Measurements from ENCODE around the gene ERN1. TPM values are rescaled to one million over a fixed set of nuclear protein-coding genes. Genes with fewer than 3 reads are reported as not detected.

The ERN1 gene
- total and polyA plus RNA-seq, 2 of the 13 experiments (the other 11 are each of a cell fraction or from before 2014, with no cell fraction given) = 6.0 to 12.7 TPM

DNA sequence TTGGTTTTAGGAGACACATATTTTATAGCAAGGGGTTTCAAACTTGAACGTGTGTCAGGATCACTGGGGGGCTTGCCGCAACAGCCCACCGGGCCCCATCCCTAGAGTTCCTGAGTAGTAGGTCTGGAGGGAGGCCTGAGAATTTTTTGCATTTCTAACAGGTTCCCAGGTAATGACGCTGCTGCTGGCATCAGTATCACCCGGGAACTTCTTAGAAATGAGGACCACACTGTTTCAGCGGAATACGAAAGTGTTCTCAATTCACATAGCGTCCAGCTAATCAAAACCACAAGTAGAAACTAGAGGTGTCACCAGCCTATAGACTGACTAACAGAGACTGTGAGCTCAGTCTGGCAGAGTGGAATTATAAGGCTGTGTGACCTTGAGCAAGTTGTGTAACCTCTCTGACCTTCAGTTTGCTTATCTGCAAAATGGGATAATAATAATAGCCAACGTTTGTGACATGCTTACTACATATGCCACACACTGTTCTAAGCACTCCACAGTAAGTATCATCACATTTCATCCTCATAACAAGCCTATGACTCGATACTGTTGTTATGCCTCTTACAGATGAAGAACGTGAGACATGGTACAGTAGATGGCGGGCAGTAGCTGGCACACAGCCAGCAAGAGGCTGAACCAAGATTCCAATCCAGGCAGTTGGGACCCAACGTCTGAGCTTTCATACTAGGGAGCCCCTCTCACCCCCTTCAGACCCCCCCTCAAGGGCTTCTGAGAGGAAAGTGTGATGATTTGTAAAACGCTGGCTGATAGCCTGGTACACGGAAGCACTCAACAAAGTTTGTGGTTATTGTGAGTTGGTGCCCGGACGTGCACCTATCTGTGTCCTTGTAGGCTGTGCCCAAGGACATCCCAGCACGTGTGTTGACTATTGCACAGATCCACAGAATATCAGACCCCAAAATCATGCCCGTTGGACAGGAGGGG is 104.9 kb downstream of the ERN1 start (continued):
- TF ChIP-seq KLF12 (CRISPR knock-in tag; IDR thresholded peaks at IDR 0.05; ENCODE audit: borderline replicate concordance) (no peak), PCBP1 (IDR thresholded peaks at IDR 0.05; ENCODE audit: borderline replicate concordance, low read depth, low read length) (no peak), SSRP1 (CRISPR knock-in tag; IDR thresholded peaks at IDR 0.05) (no peak), ZNF557 (CRISPR knock-in tag; IDR thresholded peaks at IDR 0.05) (no peak), ELF4 (CRISPR knock-in tag; IDR thresholded peaks at IDR 0.05; ENCODE audit: borderline replicate concordance) (no peak), CHD2 (IDR thresholded peaks at IDR 0.05; ENCODE audit: low read depth, low read length) (no peak), ZNF629 (CRISPR knock-in tag; conservative IDR thresholded peaks at IDR 0.05) (peak; percentile 95), ZSCAN21 (CRISPR knock-in tag; IDR thresholded peaks at IDR 0.05; ENCODE audit: borderline replicate concordance) (no peak), TBX3 (IDR thresholded peaks at IDR 0.05; ENCODE audit: borderline replicate concordance) (no peak), MZF1 (CRISPR knock-in tag; IDR thresholded peaks at IDR 0.05; ENCODE audit: borderline replicate concordance) (no peak), ZFP37 (CRISPR knock-in tag; IDR thresholded peaks at IDR 0.05; ENCODE audit: borderline replicate concordance) (no peak), KMT2A (CRISPR knock-in tag; IDR thresholded peaks at IDR 0.05) (no peak), ZNF768 (CRISPR knock-in tag; IDR thresholded peaks at IDR 0.05) (peak; percentile 65; the same call in 1 of the 2 replicates), ADNP (CRISPR knock-in tag; IDR thresholded peaks at IDR 0.05) (peak; percentile 52; the same call in 1 of the 2 replicates), MYNN (CRISPR knock-in tag; IDR thresholded peaks at IDR 0.05; ENCODE audit: low read depth) (no peak), ESRRA (CRISPR knock-in tag; IDR thresholded peaks at IDR 0.05; ENCODE audit: low read depth) (0 out of 2 replicates have a peak, but pooled peaks have one; percentile 43), NBN (conservative IDR thresholded peaks at IDR 0.05) (no peak), SP4 (CRISPR knock-in tag; IDR thresholded peaks at IDR 0.05) (no peak), EP300 (IDR thresholded peaks at IDR 0.05; ENCODE audit: low read depth in 2 of 2, low read length in 2 of 2) (no peak), EP300 (CRISPR knock-in tag; IDR thresholded peaks at IDR 0.05; ENCODE audit: borderline replicate concordance) (no peak), RAD21 (CRISPR knock-in tag; IDR thresholded peaks at IDR 0.05) (no peak), SOX13 (IDR thresholded peaks at IDR 0.05) (no peak), SOX13 (CRISPR knock-in tag; conservative IDR thresholded peaks at IDR 0.05 in 1 of 2, IDR thresholded peaks at IDR 0.05 in 1 of 2) (no peak)
- TF ChIP-seq, protein P1, sequence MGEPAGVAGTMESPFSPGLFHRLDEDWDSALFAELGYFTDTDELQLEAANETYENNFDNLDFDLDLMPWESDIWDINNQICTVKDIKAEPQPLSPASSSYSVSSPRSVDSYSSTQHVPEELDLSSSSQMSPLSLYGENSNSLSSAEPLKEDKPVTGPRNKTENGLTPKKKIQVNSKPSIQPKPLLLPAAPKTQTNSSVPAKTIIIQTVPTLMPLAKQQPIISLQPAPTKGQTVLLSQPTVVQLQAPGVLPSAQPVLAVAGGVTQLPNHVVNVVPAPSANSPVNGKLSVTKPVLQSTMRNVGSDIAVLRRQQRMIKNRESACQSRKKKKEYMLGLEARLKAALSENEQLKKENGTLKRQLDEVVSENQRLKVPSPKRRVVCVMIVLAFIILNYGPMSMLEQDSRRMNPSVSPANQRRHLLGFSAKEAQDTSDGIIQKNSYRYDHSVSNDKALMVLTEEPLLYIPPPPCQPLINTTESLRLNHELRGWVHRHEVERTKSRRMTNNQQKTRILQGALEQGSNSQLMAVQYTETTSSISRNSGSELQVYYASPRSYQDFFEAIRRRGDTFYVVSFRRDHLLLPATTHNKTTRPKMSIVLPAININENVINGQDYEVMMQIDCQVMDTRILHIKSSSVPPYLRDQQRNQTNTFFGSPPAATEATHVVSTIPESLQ (CRISPR knock-in tag; conservative IDR thresholded peaks at IDR 0.05) = no peak
- TF ChIP-seq, protein P2, sequence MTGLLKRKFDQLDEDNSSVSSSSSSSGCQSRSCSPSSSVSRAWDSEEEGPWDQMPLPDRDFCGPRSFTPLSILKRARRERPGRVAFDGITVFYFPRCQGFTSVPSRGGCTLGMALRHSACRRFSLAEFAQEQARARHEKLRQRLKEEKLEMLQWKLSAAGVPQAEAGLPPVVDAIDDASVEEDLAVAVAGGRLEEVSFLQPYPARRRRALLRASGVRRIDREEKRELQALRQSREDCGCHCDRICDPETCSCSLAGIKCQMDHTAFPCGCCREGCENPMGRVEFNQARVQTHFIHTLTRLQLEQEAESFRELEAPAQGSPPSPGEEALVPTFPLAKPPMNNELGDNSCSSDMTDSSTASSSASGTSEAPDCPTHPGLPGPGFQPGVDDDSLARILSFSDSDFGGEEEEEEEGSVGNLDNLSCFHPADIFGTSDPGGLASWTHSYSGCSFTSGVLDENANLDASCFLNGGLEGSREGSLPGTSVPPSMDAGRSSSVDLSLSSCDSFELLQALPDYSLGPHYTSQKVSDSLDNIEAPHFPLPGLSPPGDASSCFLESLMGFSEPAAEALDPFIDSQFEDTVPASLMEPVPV (CRISPR knock-in tag; IDR thresholded peaks at IDR 0.05) = no peak
- TF ChIP-seq, protein P3, sequence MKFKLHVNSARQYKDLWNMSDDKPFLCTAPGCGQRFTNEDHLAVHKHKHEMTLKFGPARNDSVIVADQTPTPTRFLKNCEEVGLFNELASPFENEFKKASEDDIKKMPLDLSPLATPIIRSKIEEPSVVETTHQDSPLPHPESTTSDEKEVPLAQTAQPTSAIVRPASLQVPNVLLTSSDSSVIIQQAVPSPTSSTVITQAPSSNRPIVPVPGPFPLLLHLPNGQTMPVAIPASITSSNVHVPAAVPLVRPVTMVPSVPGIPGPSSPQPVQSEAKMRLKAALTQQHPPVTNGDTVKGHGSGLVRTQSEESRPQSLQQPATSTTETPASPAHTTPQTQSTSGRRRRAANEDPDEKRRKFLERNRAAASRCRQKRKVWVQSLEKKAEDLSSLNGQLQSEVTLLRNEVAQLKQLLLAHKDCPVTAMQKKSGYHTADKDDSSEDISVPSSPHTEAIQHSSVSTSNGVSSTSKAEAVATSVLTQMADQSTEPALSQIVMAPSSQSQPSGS (CRISPR knock-in tag; IDR thresholded peaks at IDR 0.05) = 0 out of 2 replicates have a peak, but pooled peaks have one; percentile 14

All from HepG2 (cell line).